PC-3 (cell line): Measurements from ENCODE around the gene ATF2. TPM values are rescaled to one million over a fixed set of nuclear protein-coding genes. Genes with fewer than 3 reads are reported as not detected.

Experiments
- ATAC-seq: fragments of 200-7000 bp; cut with Tn5 transposase; 2 replicates; pipeline ENCODE4 v1.9.1; 2020; ENCODE audit warnings: mild to moderate bottlenecking, moderate library complexity
- BruUV-seq: library from RNA; stranded (reverse); fragments of 400-500 nt; replicated peaks from 2 replicates; lab custom pipeline; 2021; lab: Mats Ljungman, UMichigan
- CTCF ChIA-PET: fragments of 300-600 bp; sonication (Branson Sonifier 250); formaldehyde crosslinking; loops from one replicate; lab custom pipeline; 2022; ENCODE audit warnings: antibody characterized with exemption; lab: Charles Lee
- POLR2A ChIA-PET: fragments of 300-600 bp; sonication (Branson Sonifier 250); formaldehyde crosslinking; loops from one replicate; lab custom pipeline; 2022; ENCODE audit warnings: antibody characterized with exemption; ENCODE audit not compliant: unreplicated experiment; lab: Charles Lee
- DNase-seq: peaks from one replicate; pipeline ENCODE4 v3.0.0-alpha.2; 2015
- H2AFZ ChIP-seq: fragments of 300-600 bp; sonication (generic); 2 replicates; pipeline ENCODE4 v1.6.0; 2016; ENCODE audit warnings: antibody characterized with exemption, low read length
- H3F3A ChIP-seq: fragments of 300-600 bp; sonication (generic); one replicate; pipeline ENCODE4 v1.6.0; 2017; ENCODE audit warnings: antibody characterized with exemption, low read length, control low read depth, mild to moderate bottlenecking; ENCODE audit not compliant: unreplicated experiment
- H3K27ac ChIP-seq: fragments of 300-600 bp; sonication (generic); 2 replicates; pipeline ENCODE4 v1.5.1; 2016; ENCODE audit warnings: mild to moderate bottlenecking, low read length
- H3K27me3 ChIP-seq: fragments of 300-600 bp; sonication (generic); 2 replicates; pipeline ENCODE4 v1.6.1; 2016; ENCODE audit warnings: low read length, mixed read lengths
- H3K36me3 ChIP-seq: fragments of 300-600 bp; sonication (generic); 2 replicates; pipeline ENCODE4 v1.6.1; 2016; ENCODE audit warnings: low read depth, mixed run types, low read length, mixed read lengths
- H3K4me1 ChIP-seq: fragments of 300-600 bp; sonication (generic); 2 replicates; pipeline ENCODE4 v1.5.1; 2016; ENCODE audit warnings: low read length; ENCODE audit not compliant: insufficient read depth
- H3K4me2 ChIP-seq: fragments of 300-600 bp; sonication (generic); 2 replicates; pipeline ENCODE4 v1.6.0; 2016; ENCODE audit warnings: low read length
- H3K4me3 ChIP-seq: fragments of 300-600 bp; sonication (generic); 2 replicates; pipeline ENCODE4 v1.5.1; 2016; ENCODE audit warnings: mild to moderate bottlenecking, low read length, mixed read lengths
- H3K79me2 ChIP-seq: fragments of 300-600 bp; sonication (generic); 2 replicates; pipeline ENCODE4 v1.6.1; 2017; ENCODE audit warnings: low read length, mixed read lengths
- H3K9ac ChIP-seq: fragments of 300-600 bp; sonication (generic); 2 replicates; pipeline ENCODE4 v1.6.0; 2016; ENCODE audit warnings: mild to moderate bottlenecking, low read length
- H3K9me2 ChIP-seq: fragments of 300-600 bp; sonication (generic); replicated peaks from 2 replicates; pipeline ENCODE4 v1.6.1; 2016; ENCODE audit warnings: mixed run types, low read length, mixed read lengths
- H3K9me3 ChIP-seq: fragments of 300-600 bp; sonication (generic); 2 replicates; pipeline ENCODE4 v1.6.1; 2016; ENCODE audit warnings: low read length, mixed read lengths
- H4K20me1 ChIP-seq: fragments of 300-600 bp; sonication (generic); 2 replicates; pipeline ENCODE4 v1.6.1; 2016; ENCODE audit warnings: low read length, mixed read lengths
- CTCF ChIP-seq: fragments of 300-600 bp; sonication (generic); conservative IDR thresholded peaks from 2 replicates; pipeline ENCODE4 v1.5.1; 2017; ENCODE audit warnings: antibody characterized with exemption, low read depth, mild to moderate bottlenecking, low read length
- EZH2 ChIP-seq: fragments of 300-600 bp; sonication (generic); IDR thresholded peaks from one replicate; pipeline ENCODE4 v1.6.1; 2017; ENCODE audit warnings: antibody characterized with exemption, mild to moderate bottlenecking, low read length; ENCODE audit not compliant: unreplicated experiment
- EZH2phosphoT487 ChIP-seq: fragments of 300-600 bp; sonication (generic); IDR thresholded peaks from 2 replicates; pipeline ENCODE4 v1.6.1; 2018; ENCODE audit warnings: mild to moderate bottlenecking, antibody characterized with exemption, low read length, borderline replicate concordance
- intact Hi-C: fragments of 100-400 bp; cut with micrococcal nuclease; formaldehyde crosslinking; loops from 2 replicates; pipeline ENCODE4 v1.9.0; 2023
- total RNA-seq: library from RNA; depleted of rRNA; stranded (reverse); fragments of >200 nt; gene quantifications from 2 replicates; pipeline ENCODE4 v1.2.3, GENCODE V29; 2014

ATF2 gene
- total RNA-seq, 1 experiment from 2014 or later = 12.6 TPM

DNA sequence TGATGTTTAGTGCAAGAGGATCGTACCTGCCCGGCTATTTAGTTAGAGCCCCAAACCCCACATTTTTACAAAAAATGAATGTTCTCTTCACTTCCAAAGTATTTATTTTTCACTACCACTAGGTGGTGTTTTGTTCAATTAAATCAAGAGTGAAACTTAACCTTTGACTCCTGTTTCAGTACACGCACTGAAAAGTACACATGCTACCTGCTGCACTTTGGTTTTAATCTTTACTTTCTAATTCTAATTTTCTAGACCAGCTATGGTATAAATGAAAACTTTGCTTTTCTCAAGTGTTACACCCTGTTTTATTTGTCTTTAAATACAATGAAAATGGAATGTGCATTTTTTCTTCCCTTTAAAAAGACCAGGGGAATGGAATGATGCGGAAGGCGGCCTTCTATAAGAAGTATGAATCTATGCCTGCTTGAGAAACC, 131.4 kb downstream of the ATF2 start:
- POLR2A ChIA-PET = no interaction called here
- intact Hi-C loops = loop anchor here (1.0 to 10.0 kb wide), 3 partner anchors 151 to 1058 kb away; partner anchors contain the start of genes HOXD12 and HOXD13
- H3K9me2 ChIP-seq = no peaks in the 10 kb centered on the region
- no peaks in the 10 kb centered on the region for H3K27me3 ChIP-seq
- H3K4me1 ChIP-seq = no peaks in the 10 kb centered on the region
- no peaks in the 10 kb centered on the region for H3F3A ChIP-seq
- H3K36me3 ChIP-seq = no peaks in the 10 kb centered on the region
- CTCF ChIA-PET = no interaction called here
- H3K4me3 ChIP-seq = no peak overlapping the region
- H3K27ac ChIP-seq = no peak overlapping the region
- H2AFZ ChIP-seq = peak overlapping the region; percentile 64
- no TSS peak for BruUV-seq
- H3K4me2 ChIP-seq = peak overlapping the region; percentile 54
- no peak for TF ChIP-seq EZH2phosphoT487
- peak; percentile 69 for TF ChIP-seq CTCF
- no peaks in the 10 kb centered on the region for H3K9me3 ChIP-seq
- no peaks in the 10 kb centered on the region for H3K79me2 ChIP-seq
- DNase-seq (peak; percentile 58), ATAC-seq (peak; percentile 49; the same call in 1 of the 2 replicates)
- H4K20me1 ChIP-seq = no peaks in the 10 kb centered on the region
- H3K9ac ChIP-seq = no peak overlapping the region

DNA sequence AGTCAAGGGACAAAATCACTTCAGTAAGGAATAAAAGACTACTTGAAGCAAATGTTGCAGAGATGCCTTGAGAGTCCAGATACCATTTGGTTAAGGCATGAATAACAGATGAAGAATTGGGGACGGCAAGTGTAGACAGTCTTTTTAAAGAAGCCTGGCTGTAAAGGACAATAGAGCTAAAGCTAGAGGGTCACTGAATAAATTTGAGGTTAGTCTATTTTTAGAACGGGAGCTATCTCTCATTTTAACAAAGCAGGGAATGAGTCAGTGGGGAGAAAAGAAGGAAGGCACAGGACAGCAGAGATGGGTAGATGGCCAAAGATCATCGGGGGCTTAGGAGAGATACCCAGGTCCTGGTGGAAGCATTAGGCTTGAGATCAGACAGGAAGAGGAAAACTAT, 132.2 kb downstream of the ATF2 start:
- H3K4me2 ChIP-seq = no peak overlapping the region
- ATAC-seq = no peak
- no peaks in the 10 kb centered on the region for H3K36me3 ChIP-seq
- no peak for DNase-seq
- no peaks in the 10 kb centered on the region for H4K20me1 ChIP-seq
- no peaks in the 10 kb centered on the region for H3K27me3 ChIP-seq
- no peak overlapping the region for H3K9ac ChIP-seq
- ChIA-PET POLR2A (no interaction called here), CTCF (no interaction called here)
- no peaks in the 10 kb centered on the region for H3K9me2 ChIP-seq
- BruUV-seq = no TSS peak
- no peak overlapping the region for H3K27ac ChIP-seq
- TF ChIP-seq EZH2 = no peak
- no peak for TF ChIP-seq CTCF
- TF ChIP-seq EZH2phosphoT487 = no peak
- intact Hi-C loops = loop anchor here (1.0 to 10.0 kb wide), 3 partner anchors 151 to 1059 kb away; partner anchors contain the start of genes HOXD12 and HOXD13
- no peaks in the 10 kb centered on the region for H3K79me2 ChIP-seq
- H2AFZ ChIP-seq = peak overlapping the region; percentile 64
- H3K4me1 ChIP-seq = no peaks in the 10 kb centered on the region
- no peaks in the 10 kb centered on the region for H3K9me3 ChIP-seq
- no peak overlapping the region for H3K4me3 ChIP-seq
- H3F3A ChIP-seq = no peaks in the 10 kb centered on the region

DNA sequence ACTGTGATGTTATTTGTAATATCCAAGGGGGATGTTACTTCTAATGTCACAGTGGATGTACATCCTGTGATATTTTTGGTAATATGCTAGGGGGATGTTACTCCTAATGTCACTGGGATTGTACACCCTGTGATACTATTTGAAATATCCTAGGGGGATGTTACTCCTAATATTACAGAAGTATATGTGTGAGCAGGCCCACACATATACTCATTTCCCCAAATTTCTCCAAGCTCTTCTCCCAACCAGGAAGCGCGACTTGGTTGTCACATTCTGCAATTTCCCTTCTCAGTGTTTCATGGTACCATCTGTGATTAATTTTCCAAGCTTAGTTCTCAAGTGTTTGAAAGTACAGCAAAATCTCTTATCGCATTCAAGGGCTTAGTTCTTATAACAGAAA, 133.3 kb downstream of the ATF2 start:
- H3K36me3 ChIP-seq = no peaks in the 10 kb centered on the region
- H3K27ac ChIP-seq = no peak overlapping the region
- H3K9me2 ChIP-seq = no peaks in the 10 kb centered on the region
- no peaks in the 10 kb centered on the region for H3K27me3 ChIP-seq
- no peaks in the 10 kb centered on the region for H3F3A ChIP-seq
- intact Hi-C loops = loop anchor here (10.0 kb wide), 1 partner anchor 1060 kb away; the partner anchor contains the start of genes HOXD12 and HOXD13
- ATAC-seq (no peak), DNase-seq (no peak)
- H3K9me3 ChIP-seq = no peaks in the 10 kb centered on the region
- no peak overlapping the region for H2AFZ ChIP-seq
- no peak overlapping the region for H3K9ac ChIP-seq
- TF ChIP-seq EZH2 = no peak
- TF ChIP-seq EZH2phosphoT487 = no peak
- TF ChIP-seq CTCF = no peak
- no TSS peak for BruUV-seq
- no peaks in the 10 kb centered on the region for H4K20me1 ChIP-seq
- H3K79me2 ChIP-seq = no peaks in the 10 kb centered on the region
- POLR2A ChIA-PET = no interaction called here
- H3K4me3 ChIP-seq = no peak overlapping the region
- H3K4me2 ChIP-seq = no peak overlapping the region
- H3K4me1 ChIP-seq = no peaks in the 10 kb centered on the region
- CTCF ChIA-PET = no interaction called here
